ENCODE data around the gene UNKL.

UNKL gene

GRCh38 chr16:1425616-1426370, 11.3 kb upstream of the UNKL start:
- in situ Hi-C loops (cut with HindIII; ENCODE audit: low pct_unique_long_range_greater_than_20kb, low sequenced_read_pairs) = no loop called here
- DNase-seq (ENCODE audit: low read depth in 1 of 2, low spot score in 1 of 2) = no peak
- TF ChIP-seq JUND (IDR thresholded peaks at IDR 0.05; ENCODE audit: low read depth) = no peak

- no peak for DNase-seq (ENCODE audit: low read depth in 1 of 2, low spot score in 1 of 2)
- in situ Hi-C loops (cut with HindIII; ENCODE audit: low pct_unique_long_range_greater_than_20kb, low sequenced_read_pairs) = no loop called here
- no peak for TF ChIP-seq JUND (IDR thresholded peaks at IDR 0.05; ENCODE audit: low read depth)
Observed at GRCh38 chr16:1424028-1424427, 9.5 kb upstream of the UNKL start.

- no peak for TF ChIP-seq JUND (IDR thresholded peaks at IDR 0.05; ENCODE audit: low read depth)
- in situ Hi-C loops (cut with HindIII; ENCODE audit: low pct_unique_long_range_greater_than_20kb, low sequenced_read_pairs) = no loop called here
- peak in 1 of 2 experiments; percentile 61 for DNase-seq (ENCODE audit: low read depth in 1 of 2, low spot score in 1 of 2)
Observed at GRCh38 chr16:1422076-1422475, 7.6 kb upstream of the UNKL start.

- DNase-seq (ENCODE audit: low read depth in 1 of 2, low spot score in 1 of 2) = no peak
Observed at GRCh38 chr16:1420111-1420539, 5.6 kb upstream of the UNKL start.

GRCh38 chr16:1416521-1416941, 2.0 kb upstream of the UNKL start:
- in situ Hi-C loops (cut with HindIII; ENCODE audit: low pct_unique_long_range_greater_than_20kb, low sequenced_read_pairs) = no loop called here
- peak in 1 of 2 experiments; percentile 77 for DNase-seq (ENCODE audit: low read depth in 1 of 2, low spot score in 1 of 2)
- no peak for TF ChIP-seq JUND (IDR thresholded peaks at IDR 0.05; ENCODE audit: low read depth)

More at GRCh38 chr16:1420111-1420539, 5.6 kb upstream of the UNKL start:
- in situ Hi-C loops (cut with HindIII; ENCODE audit: low pct_unique_long_range_greater_than_20kb, low sequenced_read_pairs) = no loop called here
- TF ChIP-seq JUND (IDR thresholded peaks at IDR 0.05; ENCODE audit: low read depth) = no peak

GRCh38 chr16:1413684-1414531, 596 bp downstream of the UNKL start:
- no peak for TF ChIP-seq JUND (IDR thresholded peaks at IDR 0.05; ENCODE audit: low read depth)
- in situ Hi-C loops (cut with HindIII; ENCODE audit: low pct_unique_long_range_greater_than_20kb, low sequenced_read_pairs) = no loop called here
- DNase-seq (ENCODE audit: low read depth in 1 of 2, low spot score in 1 of 2) = peak in 1 of 2 experiments; percentile 71

- in situ Hi-C loops (cut with HindIII; ENCODE audit: low pct_unique_long_range_greater_than_20kb, low sequenced_read_pairs) = no loop called here
- DNase-seq (ENCODE audit: low read depth in 1 of 2, low spot score in 1 of 2) = no peak
- no peak for TF ChIP-seq JUND (IDR thresholded peaks at IDR 0.05; ENCODE audit: low read depth)
Observed at GRCh38 chr16:1412847-1413246, 1.7 kb downstream of the UNKL start.

GRCh38 chr16:1408171-1408837, 6.2 kb downstream of the UNKL start:
- TF ChIP-seq JUND (IDR thresholded peaks at IDR 0.05; ENCODE audit: low read depth) = no peak
- in situ Hi-C loops (cut with HindIII; ENCODE audit: low pct_unique_long_range_greater_than_20kb, low sequenced_read_pairs) = no loop called here
- DNase-seq (ENCODE audit: low read depth in 1 of 2, low spot score in 1 of 2) = peak; percentile 87 to 94

- no peak for TF ChIP-seq JUND (IDR thresholded peaks at IDR 0.05; ENCODE audit: low read depth)
- in situ Hi-C loops (cut with HindIII; ENCODE audit: low pct_unique_long_range_greater_than_20kb, low sequenced_read_pairs) = no loop called here
- DNase-seq (ENCODE audit: low read depth in 1 of 2, low spot score in 1 of 2) = no peak
Observed at GRCh38 chr16:1407753-1408152, 6.8 kb downstream of the UNKL start.

GRCh38 chr16:1403733-1404132, 10.8 kb downstream of the UNKL start:
- in situ Hi-C loops (cut with HindIII; ENCODE audit: low pct_unique_long_range_greater_than_20kb, low sequenced_read_pairs) = no loop called here
- TF ChIP-seq JUND (IDR thresholded peaks at IDR 0.05; ENCODE audit: low read depth) = no peak
- DNase-seq (ENCODE audit: low read depth in 1 of 2, low spot score in 1 of 2) = no peak

GRCh38 chr16:1403036-1403435, 11.5 kb downstream of the UNKL start:
- in situ Hi-C loops (cut with HindIII; ENCODE audit: low pct_unique_long_range_greater_than_20kb, low sequenced_read_pairs) = no loop called here
- TF ChIP-seq JUND (IDR thresholded peaks at IDR 0.05; ENCODE audit: low read depth) = no peak
- DNase-seq (ENCODE audit: low read depth in 1 of 2, low spot score in 1 of 2) = no peak

- DNase-seq (ENCODE audit: low read depth in 1 of 2, low spot score in 1 of 2) = no peak
- in situ Hi-C loops (cut with HindIII; ENCODE audit: low pct_unique_long_range_greater_than_20kb, low sequenced_read_pairs) = no loop called here
- TF ChIP-seq JUND (IDR thresholded peaks at IDR 0.05; ENCODE audit: low read depth) = no peak
Observed at GRCh38 chr16:1401758-1402154, 12.7 kb downstream of the UNKL start.
